Measurements from ENCODE around the gene TNFRSF8.

GRCh38 chr1:12083766-12084165 is 20.7 kb downstream of the TNFRSF8 start:
- TF ChIP-seq CTCF (IDR thresholded peaks at IDR 0.05) (no peak), EZH2 (IDR thresholded peaks at IDR 0.05; ENCODE audit: borderline replicate concordance, insufficient read depth, low read depth, low read length, poor library complexity, severe bottlenecking) (no peak)
